T-helper 1 cell (primary cell): ENCODE results near the gene OR56A5.
A peak's percentile ranks its signal among the peaks of the same experiment; 100 is the strongest.

Experiments used
- DNase-seq, 5 donors: peaks; one replicate each; pipeline ENCODE4 v3.0.0-alpha.2; 2012 to 2020

The OR56A5 gene

DNA sequence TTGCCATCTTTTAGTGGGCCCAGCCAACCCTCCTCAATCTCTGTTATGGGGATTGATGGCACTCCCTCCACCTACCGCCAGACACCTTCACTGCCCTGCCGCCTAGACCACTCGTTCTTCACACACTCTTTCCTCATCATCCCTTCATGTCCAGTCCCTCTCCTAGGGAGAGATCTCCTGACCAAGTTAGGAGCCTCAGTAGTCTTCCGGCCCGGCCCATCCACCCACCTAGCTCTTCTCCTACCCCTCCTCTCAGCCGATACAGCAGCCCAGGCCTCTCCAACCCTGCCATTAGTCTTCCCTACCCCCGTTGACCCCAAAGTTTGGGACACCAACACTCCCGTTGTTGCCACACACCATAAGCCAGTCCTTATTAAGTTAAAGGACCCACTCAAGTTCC, 37.2 kb downstream of the OR56A5 start:
- DNase-seq: no peak

DNA sequence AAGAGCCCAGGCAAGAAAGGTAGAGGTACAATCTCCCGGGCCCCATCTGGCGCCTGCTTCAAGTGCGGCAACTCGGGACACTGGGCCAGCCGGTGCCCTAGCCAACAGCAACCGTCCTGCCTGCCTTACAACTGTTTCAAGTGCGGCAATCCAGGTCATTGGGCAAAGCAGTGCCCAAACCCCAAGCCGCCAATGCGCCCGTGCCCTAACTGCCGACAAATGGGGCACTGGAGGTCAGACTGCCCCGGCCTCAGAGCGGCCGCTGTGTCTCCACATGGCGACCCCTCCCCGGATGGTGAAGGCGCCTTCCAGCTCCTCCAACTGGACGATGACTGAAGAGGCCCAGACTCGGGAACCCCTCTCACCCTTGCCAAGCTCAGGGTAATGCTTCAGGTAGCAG, 37.7 kb downstream of the OR56A5 start:
- DNase-seq: no peak

DNA sequence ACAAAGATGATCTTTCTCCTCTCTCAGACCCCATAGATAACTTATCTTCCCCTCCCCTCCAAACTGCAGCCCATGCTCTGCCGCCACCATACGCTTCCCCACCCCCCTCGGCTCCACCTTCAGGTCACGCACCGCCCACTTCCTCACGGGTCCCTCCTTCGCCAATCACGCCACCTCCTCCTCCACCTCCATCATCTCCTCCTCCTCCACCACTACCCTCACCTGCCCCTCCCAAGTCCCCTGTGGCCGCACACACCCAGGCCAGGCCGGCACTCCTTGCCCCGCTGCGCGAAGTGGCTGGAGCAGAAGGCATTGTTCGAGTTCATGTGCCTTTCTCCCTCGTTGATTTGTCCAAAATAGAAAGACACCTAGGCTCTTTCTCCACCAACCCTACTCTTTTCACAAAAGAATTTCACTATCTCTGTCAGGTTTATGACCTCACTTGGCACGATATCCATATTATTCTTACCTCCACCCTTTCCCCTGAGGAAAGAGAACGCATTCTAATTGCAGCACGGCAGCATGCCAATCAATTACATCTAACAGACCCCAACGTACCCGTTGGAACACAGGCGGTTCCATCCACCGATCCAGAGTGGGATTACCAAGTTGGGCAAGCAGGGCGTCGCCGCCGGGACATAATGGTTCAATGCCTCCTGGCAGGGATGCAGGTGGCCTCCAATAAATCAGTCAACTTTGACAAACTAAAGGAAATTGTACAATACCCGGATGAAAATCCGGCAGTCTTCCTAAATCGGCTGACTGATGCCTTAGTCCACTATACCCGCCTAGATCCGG, 38.5 kb downstream of the OR56A5 start:
- DNase-seq: no peak

DNA sequence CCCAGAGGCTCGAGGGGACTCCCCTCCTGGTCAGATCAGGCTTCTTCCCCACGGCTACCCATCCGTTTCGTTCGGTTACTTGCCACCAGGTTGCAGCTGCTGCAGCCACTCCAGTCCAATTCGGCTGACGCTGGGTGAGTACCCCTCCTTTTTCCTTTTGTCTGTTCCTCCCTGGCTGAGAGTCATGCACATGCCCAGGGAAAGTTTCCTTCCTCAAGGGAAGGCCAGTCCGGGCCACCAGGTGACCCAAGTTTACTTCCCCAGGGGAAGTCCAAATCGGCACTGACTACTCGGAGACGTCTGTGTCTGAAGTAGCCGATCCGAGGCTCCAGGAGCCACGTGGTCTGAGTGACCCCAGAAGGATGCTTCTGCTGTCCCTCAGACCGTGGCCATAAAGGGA, 39.5 kb downstream of the OR56A5 start:
- no peak for DNase-seq

DNA sequence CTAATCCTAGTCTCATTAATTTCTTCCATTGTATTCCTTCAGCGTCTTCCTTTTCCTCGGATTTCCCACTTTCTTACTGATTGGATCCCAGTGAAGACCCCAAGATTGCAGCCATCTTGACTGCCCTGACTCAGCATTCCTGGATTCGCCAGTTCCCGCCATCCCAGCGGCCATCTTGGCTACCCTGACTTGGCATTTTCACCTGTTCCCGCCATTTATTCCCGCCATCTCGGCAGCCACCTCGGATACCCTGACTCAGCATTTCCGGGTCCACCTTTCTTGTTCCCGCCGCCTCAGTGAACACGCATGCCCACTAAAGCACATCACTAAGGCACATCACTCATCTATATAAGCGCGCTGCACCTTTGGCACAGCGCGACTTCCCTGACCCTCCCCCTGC, 40.0 kb downstream of the OR56A5 start:
- DNase-seq: no peak

DNA sequence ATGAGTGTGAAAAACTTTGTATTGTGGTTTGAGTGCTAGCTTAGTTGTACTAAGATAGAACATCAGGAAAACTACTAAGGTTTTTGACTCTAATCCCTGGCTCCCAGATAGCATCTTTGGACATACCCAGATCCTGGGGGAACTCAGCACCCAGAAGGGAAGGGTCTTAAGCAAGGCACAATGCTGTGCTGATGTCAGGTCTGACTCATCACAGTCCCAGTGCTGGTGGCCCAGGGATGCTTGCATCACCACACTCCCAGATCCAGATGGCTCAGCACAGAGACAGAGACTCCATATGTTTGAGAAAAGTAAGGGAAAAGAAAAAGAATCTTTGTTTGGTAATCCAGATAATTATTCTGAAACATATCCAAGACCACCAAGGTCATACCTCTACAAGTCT, 44.5 kb downstream of the OR56A5 start:
- DNase-seq: no peak

DNA sequence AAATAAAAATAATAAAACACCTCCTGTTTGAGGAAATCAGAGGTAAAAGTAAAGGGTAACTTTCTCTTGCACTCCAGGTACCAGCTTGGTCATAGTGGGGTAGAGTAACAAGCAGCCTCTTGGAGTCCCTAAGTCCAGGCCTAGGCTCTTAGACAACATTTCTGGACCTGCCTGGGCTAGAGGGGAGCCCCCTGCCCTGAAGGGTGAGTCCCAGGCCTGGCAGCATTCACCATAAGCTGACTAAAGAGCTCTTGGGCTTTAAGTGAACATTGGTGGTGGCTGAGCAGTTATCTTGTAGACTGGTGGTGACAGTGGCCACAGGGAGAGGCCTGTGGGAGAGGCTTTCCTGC, 44.9 kb downstream of the OR56A5 start:
- DNase-seq: no peak

DNA sequence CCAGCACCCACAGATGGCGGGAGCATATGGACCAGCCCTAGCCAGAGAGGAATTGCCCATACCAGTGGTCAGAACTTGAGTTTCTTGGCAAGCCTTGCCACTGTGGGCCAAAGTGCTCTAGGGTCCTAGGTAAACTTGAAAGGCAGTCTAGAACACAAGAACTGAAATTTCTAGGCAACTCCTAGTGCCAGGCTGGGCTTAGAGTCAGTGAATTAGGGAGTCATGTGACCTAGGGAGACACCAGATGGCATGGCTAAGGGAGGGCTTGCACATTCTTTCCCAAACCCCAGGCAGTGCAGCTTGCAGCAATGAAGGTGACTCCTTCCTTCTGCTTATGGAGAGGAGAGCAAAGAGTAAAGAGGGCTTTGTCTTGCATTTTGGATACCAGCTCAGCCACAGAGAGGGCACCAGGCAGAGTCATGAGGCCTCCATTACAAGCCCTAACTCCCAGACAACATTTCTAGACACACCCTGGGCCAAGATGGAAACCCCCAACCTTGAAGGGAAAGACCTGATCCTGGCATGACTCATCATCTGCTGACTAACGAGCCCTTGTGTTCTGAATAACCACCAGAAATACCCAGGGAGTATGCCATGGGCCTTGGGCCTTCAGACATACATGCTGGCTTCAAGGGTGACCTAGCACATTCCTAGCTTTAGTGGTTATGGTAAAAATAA, 45.4 kb downstream of the OR56A5 start:
- DNase-seq: peak in 1 of 5 donors; percentile 30
